Endothelial cell (in vitro differentiated cells): ENCODE measurements around the gene AGTR1. TPM values are rescaled to one million over a fixed set of nuclear protein-coding genes. Genes with fewer than 3 reads are reported as not detected.

Experiments used
- DNase-seq: peaks from one replicate; pipeline ENCODE4 v3.0.0; 2021; ENCODE audit warnings: low spot score
- H3K27ac Mint-ChIP-seq: one replicate; pipeline ENCODE4 v1.8.0; 2021; ENCODE audit warnings: mixed read lengths, inconsistent platforms; ENCODE audit not compliant: unreplicated experiment
- H3K27me3 Mint-ChIP-seq: one replicate; pipeline ENCODE4 v1.8.0; 2021; ENCODE audit warnings: mild to moderate bottlenecking, moderate library complexity, mixed read lengths, inconsistent platforms; ENCODE audit not compliant: unreplicated experiment
- H3K36me3 Mint-ChIP-seq: one replicate; pipeline ENCODE4 v1.8.0; 2021; ENCODE audit warnings: mild to moderate bottlenecking, low read depth, mixed read lengths, inconsistent platforms; ENCODE audit not compliant: unreplicated experiment
- H3K4me1 Mint-ChIP-seq: one replicate; pipeline ENCODE4 v1.8.0; 2021; ENCODE audit warnings: mild to moderate bottlenecking, mixed read lengths, inconsistent platforms; ENCODE audit not compliant: unreplicated experiment
- H3K4me3 Mint-ChIP-seq: one replicate; pipeline ENCODE4 v1.8.0; 2021; ENCODE audit warnings: mild to moderate bottlenecking, mixed read lengths, inconsistent platforms; ENCODE audit not compliant: unreplicated experiment
- H3K9me3 Mint-ChIP-seq: one replicate; pipeline ENCODE4 v1.8.0; 2021; ENCODE audit warnings: mixed read lengths, inconsistent platforms; ENCODE audit not compliant: unreplicated experiment
- long read RNA-seq: library from polyadenylated mRNA; unstranded; transcript quantifications from one replicate; pipeline ENCODE4 v2.0.0, GENCODE V29; 2020; ENCODE audit not compliant: unreplicated experiment
- total RNA-seq: library from RNA; stranded (reverse); fragmentation: NEBNext Ultra II Directional; extraction: Animal tissue kit (Norgen Biotek cat#: 25700); gene quantifications from one replicate; pipeline ENCODE4 v1.2.1, GENCODE V29; 2021; ENCODE audit not compliant: unreplicated experiment
- TF ChIP-seq, protein P1 (sequence below): fragments of 200-600 bp; sonication (generic); IDR thresholded peaks from one replicate; pipeline ENCODE4 v1.5.0; 2021; ENCODE audit warnings: antibody characterized with exemption; ENCODE audit not compliant: unreplicated experiment

Gene AGTR1
- total RNA-seq = not detected
- long read RNA-seq = 0 reads

DNA sequence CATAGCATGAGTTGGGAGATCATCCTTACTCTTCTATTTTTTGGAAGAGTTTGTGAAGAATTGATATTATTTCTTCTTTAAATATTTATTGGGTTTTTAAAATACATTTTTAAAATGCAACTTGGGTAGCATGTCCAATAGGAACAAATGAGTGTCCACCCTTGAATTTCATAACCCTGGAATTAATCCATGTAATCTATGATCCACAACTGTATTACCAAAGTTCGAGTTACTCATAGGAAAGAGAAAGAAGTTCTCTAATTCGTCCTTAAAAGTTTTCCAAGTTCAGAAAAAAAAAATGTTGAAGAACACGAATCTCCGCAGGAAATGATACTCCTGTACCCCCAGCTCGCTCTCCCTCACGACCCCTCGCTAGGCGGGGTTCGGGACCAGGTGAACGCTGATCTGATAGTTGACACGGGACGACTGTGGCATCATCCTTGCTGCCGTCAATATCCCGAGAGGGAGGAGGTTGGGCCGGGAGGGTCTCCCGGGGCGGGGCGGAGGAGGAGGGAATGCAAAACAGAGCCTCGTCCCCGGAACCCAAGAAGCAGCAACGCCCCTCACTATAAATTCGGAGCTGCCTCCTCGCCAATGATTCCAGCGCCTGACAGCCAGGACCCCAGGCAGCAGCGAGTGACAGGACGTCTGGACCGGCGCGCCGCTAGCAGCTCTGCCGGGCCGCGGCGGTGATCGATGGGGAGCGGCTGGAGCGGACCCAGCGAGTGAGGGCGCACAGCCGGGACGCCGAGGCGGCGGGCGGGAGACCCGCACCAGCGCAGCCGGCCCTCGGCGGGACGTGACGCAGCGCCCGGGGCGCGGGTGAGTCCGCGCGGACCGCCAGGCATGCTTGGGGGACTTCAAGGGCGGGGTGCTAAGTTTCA, at the start of gene AGTR1:
TSS of gene AGTR1 (plus strand) at position 598 of the 884 bp plus-strand sequence. CDS start 43,133 bp downstream, outside the sequence.
- Mint-ChIP-seq H3K27me3 (peaks cover 5% of the 10 kb centered on the region), H3K36me3 (no peaks in the 10 kb centered on the region), H3K4me1 (no peaks in the 10 kb centered on the region), H3K4me3 (peak within 1 kb of the TSS; percentile 78), H3K27ac (no peak within 1 kb of the TSS), H3K9me3 (no peaks in the 10 kb centered on the region)
- TF ChIP-seq, protein P1, sequence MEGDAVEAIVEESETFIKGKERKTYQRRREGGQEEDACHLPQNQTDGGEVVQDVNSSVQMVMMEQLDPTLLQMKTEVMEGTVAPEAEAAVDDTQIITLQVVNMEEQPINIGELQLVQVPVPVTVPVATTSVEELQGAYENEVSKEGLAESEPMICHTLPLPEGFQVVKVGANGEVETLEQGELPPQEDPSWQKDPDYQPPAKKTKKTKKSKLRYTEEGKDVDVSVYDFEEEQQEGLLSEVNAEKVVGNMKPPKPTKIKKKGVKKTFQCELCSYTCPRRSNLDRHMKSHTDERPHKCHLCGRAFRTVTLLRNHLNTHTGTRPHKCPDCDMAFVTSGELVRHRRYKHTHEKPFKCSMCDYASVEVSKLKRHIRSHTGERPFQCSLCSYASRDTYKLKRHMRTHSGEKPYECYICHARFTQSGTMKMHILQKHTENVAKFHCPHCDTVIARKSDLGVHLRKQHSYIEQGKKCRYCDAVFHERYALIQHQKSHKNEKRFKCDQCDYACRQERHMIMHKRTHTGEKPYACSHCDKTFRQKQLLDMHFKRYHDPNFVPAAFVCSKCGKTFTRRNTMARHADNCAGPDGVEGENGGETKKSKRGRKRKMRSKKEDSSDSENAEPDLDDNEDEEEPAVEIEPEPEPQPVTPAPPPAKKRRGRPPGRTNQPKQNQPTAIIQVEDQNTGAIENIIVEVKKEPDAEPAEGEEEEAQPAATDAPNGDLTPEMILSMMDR = no peak
- peak; percentile 58 for DNase-seq

DNA sequence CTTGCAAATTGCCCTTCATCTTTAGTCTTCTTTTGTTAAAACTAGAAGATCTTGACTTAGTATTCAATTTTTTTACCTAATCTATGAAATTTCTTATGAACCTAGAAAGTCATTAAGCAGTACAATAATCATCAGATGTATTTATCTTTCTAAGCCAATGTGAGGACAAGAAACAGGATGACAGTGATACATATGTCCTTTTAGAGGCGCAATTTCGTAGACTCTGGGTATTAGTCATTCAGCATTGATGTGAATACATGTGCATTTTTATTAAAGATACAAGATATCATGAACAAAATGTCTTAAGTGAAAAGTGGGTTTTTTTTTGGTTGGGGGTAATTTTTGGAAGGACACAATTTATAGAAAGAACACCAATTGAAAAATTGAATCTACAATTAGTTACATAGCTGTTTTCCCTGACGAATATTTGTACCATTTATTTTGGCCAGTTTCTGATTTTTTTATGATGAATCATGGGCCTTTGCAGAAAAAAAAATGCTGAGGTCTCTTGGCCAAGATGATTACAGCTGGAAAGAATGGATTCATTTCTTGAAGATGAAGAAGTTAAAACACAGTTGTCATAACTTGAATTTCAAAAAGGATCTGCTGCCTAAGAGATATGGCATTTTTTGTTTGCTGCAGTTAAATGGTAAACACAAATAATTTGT, 48.9 kb upstream of the AGTR1 start:
- Mint-ChIP-seq H3K36me3 (no peaks in the 10 kb centered on the region), H3K9me3 (no peaks in the 10 kb centered on the region), H3K27me3 (no peaks in the 10 kb centered on the region), H3K4me3 (no peak overlapping the region), H3K27ac (no peak overlapping the region), H3K4me1 (peaks cover 6% of the 10 kb centered on the region)
- no peak for DNase-seq
- TF ChIP-seq, protein P1 = no peak

DNA sequence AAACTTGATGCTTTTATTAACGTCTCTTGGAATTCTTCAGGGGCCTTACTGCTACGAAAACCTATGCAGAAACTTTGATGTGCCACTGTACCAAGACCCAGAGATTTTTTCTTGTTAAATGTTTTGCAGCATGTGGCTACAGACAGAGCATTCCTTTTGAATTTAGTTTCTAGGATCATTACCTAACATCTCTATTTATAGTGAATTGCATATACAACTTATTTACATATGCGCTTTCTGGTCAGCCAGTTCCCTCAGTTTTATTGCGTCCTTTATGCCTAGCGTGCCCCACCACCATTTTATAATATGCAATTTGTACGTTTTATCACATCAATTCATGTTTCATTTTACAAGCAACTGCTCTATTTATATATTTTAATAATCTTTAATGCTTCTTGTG, 46.2 kb upstream of the AGTR1 start:
- Mint-ChIP-seq H3K4me3 (no peak overlapping the region), H3K27me3 (no peaks in the 10 kb centered on the region), H3K9me3 (no peaks in the 10 kb centered on the region), H3K36me3 (no peaks in the 10 kb centered on the region), H3K4me1 (no peaks in the 10 kb centered on the region), H3K27ac (no peak overlapping the region)
- TF ChIP-seq, protein P1 = no peak
- no peak for DNase-seq

DNA sequence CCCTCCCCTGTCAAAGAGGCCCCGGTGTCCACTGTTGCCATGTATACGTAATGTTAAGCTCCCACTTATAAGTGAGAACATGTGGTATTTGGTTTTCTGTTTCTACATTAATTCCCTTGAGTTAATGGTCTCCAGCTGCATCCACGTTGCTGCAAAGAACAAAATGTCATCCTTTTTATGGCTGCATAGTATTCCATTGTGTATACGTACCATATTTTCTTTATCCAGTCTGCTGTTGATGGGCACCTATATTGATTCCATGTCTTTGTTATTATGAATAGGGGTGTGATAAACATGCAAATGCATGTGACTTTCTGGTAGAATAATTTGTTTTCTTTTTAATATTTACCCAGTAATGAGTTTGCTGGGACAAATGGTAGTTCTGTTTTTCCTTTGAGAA, 43.3 kb upstream of the AGTR1 start:
- Mint-ChIP-seq H3K36me3 (no peaks in the 10 kb centered on the region), H3K27me3 (no peaks in the 10 kb centered on the region), H3K4me1 (no peaks in the 10 kb centered on the region), H3K9me3 (no peaks in the 10 kb centered on the region), H3K27ac (no peak overlapping the region), H3K4me3 (no peak overlapping the region)
- TF ChIP-seq, protein P1 = no peak
- no peak for DNase-seq

DNA sequence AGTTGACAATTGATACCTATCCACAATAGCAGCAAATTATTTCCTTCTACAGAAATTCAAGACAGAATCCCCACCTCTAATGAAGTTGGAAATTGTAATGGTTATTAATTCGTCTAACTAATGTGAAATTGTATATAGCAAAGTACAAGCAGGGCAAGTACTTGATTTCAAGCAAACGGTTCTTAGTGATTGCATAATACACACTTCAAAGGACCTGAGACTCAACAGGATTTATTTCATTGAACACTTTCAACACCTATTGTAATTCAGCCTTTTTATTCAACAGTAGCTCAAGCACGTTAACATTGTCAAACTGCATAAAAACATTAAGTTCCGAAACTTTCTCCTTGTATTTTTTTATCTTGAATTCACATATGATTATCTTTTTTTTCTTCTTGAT, 40.2 kb upstream of the AGTR1 start:
- TF ChIP-seq, protein P1 = no peak
- Mint-ChIP-seq H3K9me3 (no peaks in the 10 kb centered on the region), H3K36me3 (no peaks in the 10 kb centered on the region), H3K4me1 (no peaks in the 10 kb centered on the region), H3K27ac (no peak overlapping the region), H3K27me3 (no peaks in the 10 kb centered on the region), H3K4me3 (no peak overlapping the region)
- no peak for DNase-seq
